ENCODE measurements around the gene TDRD3.

The TDRD3 gene

GRCh38 chr13:60396783-60397703 lies at the start of gene TDRD3:
TSS of gene TDRD3 (plus strand) at chr13:60397220. CDS start at chr13:60397365, 145 bp downstream.
- Histone ChIP-seq H3K4me3 (ENCODE audit: low read length in 2 of 2) (peak within 1 kb of the TSS; percentile 89 to 91), H3K36me3 (ENCODE audit: control insufficient read depth in 2 of 2, insufficient read depth in 2 of 2, low read length in 2 of 2) (no peaks in the 10 kb centered on the region), H3K27me3 (ENCODE audit: control insufficient read depth in 1 of 2, insufficient read depth in 2 of 2, low read length in 2 of 2) (no peaks in the 10 kb centered on the region), H3K4me1 (ENCODE audit: control insufficient read depth, insufficient read depth, low read length) (no peaks in the 10 kb centered on the region), H3K9ac (ENCODE audit: low read length in 2 of 2) (peak within 1 kb of the TSS; percentile 88 to 92), H3K9me3 (ENCODE audit: control insufficient read depth in 2 of 2, low read length in 2 of 2) (no peaks in the 10 kb centered on the region), H3K27ac (ENCODE audit: low read length) (peak within 1 kb of the TSS; percentile 93)

- H3K9ac ChIP-seq (ENCODE audit: low read length in 2 of 2): no peak overlapping the region
- no peaks in the 10 kb centered on the region for H3K4me1 ChIP-seq (ENCODE audit: control insufficient read depth, insufficient read depth, low read length)
- no peaks in the 10 kb centered on the region for H3K36me3 ChIP-seq (ENCODE audit: control insufficient read depth in 2 of 2, insufficient read depth in 2 of 2, low read length in 2 of 2)
- H3K4me3 ChIP-seq (ENCODE audit: low read length in 2 of 2): no peak overlapping the region
- H3K27me3 ChIP-seq (ENCODE audit: control insufficient read depth in 1 of 2, insufficient read depth in 2 of 2, low read length in 2 of 2): no peaks in the 10 kb centered on the region
- no peak overlapping the region for H3K27ac ChIP-seq (ENCODE audit: low read length)
- no peaks in the 10 kb centered on the region for H3K9me3 ChIP-seq (ENCODE audit: control insufficient read depth in 2 of 2, low read length in 2 of 2)
Measured at GRCh38 chr13:60347690-60348089, 49.3 kb upstream of the TDRD3 start.

GRCh38 chr13:60348097-60348496 lies 48.9 kb upstream of the TDRD3 start:
- no peak overlapping the region for H3K4me3 ChIP-seq (ENCODE audit: low read length in 2 of 2)
- no peaks in the 10 kb centered on the region for H3K9me3 ChIP-seq (ENCODE audit: control insufficient read depth in 2 of 2, low read length in 2 of 2)
- H3K27me3 ChIP-seq (ENCODE audit: control insufficient read depth in 1 of 2, insufficient read depth in 2 of 2, low read length in 2 of 2): no peaks in the 10 kb centered on the region
- H3K36me3 ChIP-seq (ENCODE audit: control insufficient read depth in 2 of 2, insufficient read depth in 2 of 2, low read length in 2 of 2): no peaks in the 10 kb centered on the region
- H3K9ac ChIP-seq (ENCODE audit: low read length in 2 of 2): no peak overlapping the region
- no peaks in the 10 kb centered on the region for H3K4me1 ChIP-seq (ENCODE audit: control insufficient read depth, insufficient read depth, low read length)
- no peak overlapping the region for H3K27ac ChIP-seq (ENCODE audit: low read length)

- no peak overlapping the region for H3K9ac ChIP-seq (ENCODE audit: low read length in 2 of 2)
- H3K4me3 ChIP-seq (ENCODE audit: low read length in 2 of 2): no peak overlapping the region
- no peaks in the 10 kb centered on the region for H3K9me3 ChIP-seq (ENCODE audit: control insufficient read depth in 2 of 2, low read length in 2 of 2)
- no peaks in the 10 kb centered on the region for H3K36me3 ChIP-seq (ENCODE audit: control insufficient read depth in 2 of 2, insufficient read depth in 2 of 2, low read length in 2 of 2)
- no peaks in the 10 kb centered on the region for H3K27me3 ChIP-seq (ENCODE audit: control insufficient read depth in 1 of 2, insufficient read depth in 2 of 2, low read length in 2 of 2)
- no peak overlapping the region for H3K27ac ChIP-seq (ENCODE audit: low read length)
- no peaks in the 10 kb centered on the region for H3K4me1 ChIP-seq (ENCODE audit: control insufficient read depth, insufficient read depth, low read length)
Measured at GRCh38 chr13:60351326-60351725, 45.7 kb upstream of the TDRD3 start.

GRCh38 chr13:60351855-60352615 lies 45.0 kb upstream of the TDRD3 start:
- Histone ChIP-seq H3K9ac (ENCODE audit: low read length in 2 of 2) (no peak overlapping the region), H3K9me3 (ENCODE audit: control insufficient read depth in 2 of 2, low read length in 2 of 2) (no peaks in the 10 kb centered on the region), H3K4me1 (ENCODE audit: control insufficient read depth, insufficient read depth, low read length) (no peaks in the 10 kb centered on the region), H3K36me3 (ENCODE audit: control insufficient read depth in 2 of 2, insufficient read depth in 2 of 2, low read length in 2 of 2) (no peaks in the 10 kb centered on the region), H3K4me3 (ENCODE audit: low read length in 2 of 2) (no peak overlapping the region), H3K27ac (ENCODE audit: low read length) (no peak overlapping the region), H3K27me3 (ENCODE audit: control insufficient read depth in 1 of 2, insufficient read depth in 2 of 2, low read length in 2 of 2) (no peaks in the 10 kb centered on the region)

DNA sequence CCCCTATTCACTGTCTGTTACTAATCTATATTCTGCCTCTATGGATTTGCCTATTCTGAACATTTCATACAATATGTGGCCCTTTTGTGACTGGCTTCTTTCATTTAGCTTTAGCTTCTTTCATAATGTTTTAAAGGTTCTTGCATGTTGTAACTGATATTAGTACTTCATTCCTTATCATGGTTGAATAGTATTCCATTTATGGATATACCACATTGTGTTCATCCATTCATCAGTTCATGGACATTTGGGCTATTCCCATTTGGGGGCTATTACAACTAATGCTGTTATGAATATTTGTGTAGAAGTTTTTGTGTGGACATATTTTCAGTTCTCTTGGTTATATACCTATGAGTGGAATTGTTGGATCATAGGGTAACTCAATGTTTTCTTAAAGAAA lies 44.4 kb upstream of the TDRD3 start:
- H3K9me3 ChIP-seq (ENCODE audit: control insufficient read depth in 2 of 2, low read length in 2 of 2): no peaks in the 10 kb centered on the region
- no peaks in the 10 kb centered on the region for H3K27me3 ChIP-seq (ENCODE audit: control insufficient read depth in 1 of 2, insufficient read depth in 2 of 2, low read length in 2 of 2)
- no peak overlapping the region for H3K4me3 ChIP-seq (ENCODE audit: low read length in 2 of 2)
- no peak overlapping the region for H3K27ac ChIP-seq (ENCODE audit: low read length)
- H3K36me3 ChIP-seq (ENCODE audit: control insufficient read depth in 2 of 2, insufficient read depth in 2 of 2, low read length in 2 of 2): no peaks in the 10 kb centered on the region
- H3K9ac ChIP-seq (ENCODE audit: low read length in 2 of 2): no peak overlapping the region
- no peaks in the 10 kb centered on the region for H3K4me1 ChIP-seq (ENCODE audit: control insufficient read depth, insufficient read depth, low read length)

DNA sequence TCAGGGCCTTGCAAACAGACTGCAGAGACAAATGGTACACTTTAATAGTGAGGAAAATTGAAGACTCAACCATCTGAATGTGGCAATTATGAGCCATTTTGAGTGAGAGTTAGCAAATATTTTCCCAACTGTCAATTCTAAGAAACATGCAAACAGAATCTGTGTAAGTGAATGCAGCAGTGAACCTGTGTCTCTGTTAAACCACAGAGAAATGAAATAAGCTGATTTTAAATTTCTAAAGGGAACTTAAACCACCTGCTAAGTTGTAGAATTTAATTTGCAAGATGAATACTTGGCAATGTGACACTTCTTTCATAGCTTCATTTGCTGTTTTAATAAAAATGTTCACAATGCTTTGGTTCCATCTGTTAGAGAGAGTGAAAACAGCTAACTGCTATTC lies 42.0 kb upstream of the TDRD3 start:
- Histone ChIP-seq H3K27me3 (ENCODE audit: control insufficient read depth in 1 of 2, insufficient read depth in 2 of 2, low read length in 2 of 2) (no peaks in the 10 kb centered on the region), H3K9me3 (ENCODE audit: control insufficient read depth in 2 of 2, low read length in 2 of 2) (no peaks in the 10 kb centered on the region)

DNA sequence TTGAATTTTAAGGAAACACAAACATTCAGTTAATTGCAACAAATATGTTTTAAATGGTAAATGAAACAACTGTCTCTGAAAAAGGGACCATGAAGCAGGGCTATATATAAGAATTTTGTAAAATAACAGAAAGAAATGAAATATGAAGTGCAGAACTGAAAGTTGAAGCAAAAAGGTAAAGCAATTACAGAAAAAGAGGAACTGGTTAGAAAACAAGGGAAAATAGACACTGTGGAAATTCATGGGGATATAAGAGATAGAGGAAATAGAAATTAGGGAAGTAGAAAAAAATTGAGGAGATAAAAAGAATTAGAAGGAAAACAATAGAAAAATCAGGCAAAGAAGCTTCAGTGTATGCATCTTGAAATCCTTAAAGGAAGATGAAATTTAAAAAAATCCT lies 40.0 kb upstream of the TDRD3 start:
- no peaks in the 10 kb centered on the region for H3K36me3 ChIP-seq (ENCODE audit: control insufficient read depth in 2 of 2, insufficient read depth in 2 of 2, low read length in 2 of 2)
- H3K4me1 ChIP-seq (ENCODE audit: control insufficient read depth, insufficient read depth, low read length): no peaks in the 10 kb centered on the region
- no peak overlapping the region for H3K9ac ChIP-seq (ENCODE audit: low read length in 2 of 2)
- H3K27ac ChIP-seq (ENCODE audit: low read length): no peak overlapping the region
- no peaks in the 10 kb centered on the region for H3K27me3 ChIP-seq (ENCODE audit: control insufficient read depth in 1 of 2, insufficient read depth in 2 of 2, low read length in 2 of 2)
- H3K4me3 ChIP-seq (ENCODE audit: low read length in 2 of 2): no peak overlapping the region
- H3K9me3 ChIP-seq (ENCODE audit: control insufficient read depth in 2 of 2, low read length in 2 of 2): no peaks in the 10 kb centered on the region

More for the DNA sequence above, 42.0 kb upstream of the TDRD3 start:
- no peak overlapping the region for H3K27ac ChIP-seq (ENCODE audit: low read length)
- H3K36me3 ChIP-seq (ENCODE audit: control insufficient read depth in 2 of 2, insufficient read depth in 2 of 2, low read length in 2 of 2): no peaks in the 10 kb centered on the region
- H3K4me3 ChIP-seq (ENCODE audit: low read length in 2 of 2): no peak overlapping the region
- no peak overlapping the region for H3K9ac ChIP-seq (ENCODE audit: low read length in 2 of 2)
- H3K4me1 ChIP-seq (ENCODE audit: control insufficient read depth, insufficient read depth, low read length): no peaks in the 10 kb centered on the region

- Histone ChIP-seq H3K27ac (ENCODE audit: low read length) (no peak overlapping the region), H3K9me3 (ENCODE audit: control insufficient read depth in 2 of 2, low read length in 2 of 2) (no peaks in the 10 kb centered on the region), H3K27me3 (ENCODE audit: control insufficient read depth in 1 of 2, insufficient read depth in 2 of 2, low read length in 2 of 2) (no peaks in the 10 kb centered on the region), H3K36me3 (ENCODE audit: control insufficient read depth in 2 of 2, insufficient read depth in 2 of 2, low read length in 2 of 2) (no peaks in the 10 kb centered on the region), H3K9ac (ENCODE audit: low read length in 2 of 2) (no peak overlapping the region), H3K4me1 (ENCODE audit: control insufficient read depth, insufficient read depth, low read length) (no peaks in the 10 kb centered on the region), H3K4me3 (ENCODE audit: low read length in 2 of 2) (no peak overlapping the region)
Measured at GRCh38 chr13:60358453-60358852, 38.6 kb upstream of the TDRD3 start.

DNA sequence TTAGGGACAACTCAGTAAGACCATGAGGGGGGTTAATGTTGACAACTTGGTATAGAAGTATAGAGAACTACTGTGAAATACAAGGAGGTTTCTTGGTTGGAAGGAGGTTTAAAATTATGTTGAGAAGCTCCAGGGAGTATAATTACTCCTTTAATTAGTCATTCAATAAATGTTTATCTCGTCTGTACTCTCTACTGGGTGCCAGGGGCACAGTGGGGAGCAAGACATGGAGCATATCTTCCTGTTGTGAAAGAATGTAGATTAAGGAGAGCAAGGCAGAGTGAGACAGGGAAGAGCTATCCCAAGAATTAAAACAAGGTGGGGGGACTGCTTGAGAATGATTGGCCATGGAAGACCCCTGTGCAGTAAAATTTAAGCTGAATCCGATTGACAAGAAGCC lies 33.7 kb upstream of the TDRD3 start:
- Histone ChIP-seq H3K9ac (ENCODE audit: low read length in 2 of 2) (no peak overlapping the region), H3K4me1 (ENCODE audit: control insufficient read depth, insufficient read depth, low read length) (no peaks in the 10 kb centered on the region), H3K9me3 (ENCODE audit: control insufficient read depth in 2 of 2, low read length in 2 of 2) (no peaks in the 10 kb centered on the region), H3K27me3 (ENCODE audit: control insufficient read depth in 1 of 2, insufficient read depth in 2 of 2, low read length in 2 of 2) (no peaks in the 10 kb centered on the region), H3K4me3 (ENCODE audit: low read length in 2 of 2) (no peak overlapping the region), H3K27ac (ENCODE audit: low read length) (no peak overlapping the region), H3K36me3 (ENCODE audit: control insufficient read depth in 2 of 2, insufficient read depth in 2 of 2, low read length in 2 of 2) (no peaks in the 10 kb centered on the region)

DNA sequence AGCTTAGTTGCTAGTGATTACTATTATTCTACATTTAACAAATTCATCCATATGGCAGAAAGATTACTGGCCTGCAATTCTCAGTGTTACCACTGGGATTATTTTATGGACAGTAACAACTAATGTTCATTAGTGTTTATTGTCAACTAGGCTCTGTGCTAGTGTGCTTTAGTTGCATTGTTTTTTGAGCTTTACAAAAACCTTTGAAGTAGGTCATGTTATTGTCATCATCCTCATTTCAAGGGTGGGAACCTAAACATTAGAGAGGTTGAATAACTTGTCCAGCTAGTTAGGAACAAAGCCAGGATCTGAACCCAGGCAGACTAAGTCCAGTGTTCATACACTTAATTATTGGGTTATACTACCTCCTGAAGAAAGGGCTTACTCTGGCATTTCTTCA lies 27.8 kb upstream of the TDRD3 start:
- Histone ChIP-seq H3K27ac (ENCODE audit: low read length) (no peak overlapping the region), H3K36me3 (ENCODE audit: control insufficient read depth in 2 of 2, insufficient read depth in 2 of 2, low read length in 2 of 2) (no peaks in the 10 kb centered on the region), H3K4me3 (ENCODE audit: low read length in 2 of 2) (no peak overlapping the region), H3K4me1 (ENCODE audit: control insufficient read depth, insufficient read depth, low read length) (no peaks in the 10 kb centered on the region), H3K9ac (ENCODE audit: low read length in 2 of 2) (no peak overlapping the region), H3K27me3 (ENCODE audit: control insufficient read depth in 1 of 2, insufficient read depth in 2 of 2, low read length in 2 of 2) (no peaks in the 10 kb centered on the region), H3K9me3 (ENCODE audit: control insufficient read depth in 2 of 2, low read length in 2 of 2) (no peaks in the 10 kb centered on the region)
